Subcutaneous adipose tissue (tissue), 4 donors: Measurements from ENCODE around the gene PDILT. TPM values are rescaled to one million over a fixed set of nuclear protein-coding genes. Genes with fewer than 3 reads are reported as not detected.

Experiments used
- total RNA-seq, 4 donors: library from RNA; depleted of rRNA; stranded (reverse); fragments of >200 nt; gene quantifications; one replicate each; pipeline ENCODE4 v1.1.0, GENCODE V29; 2016
- TF ChIP-seq, protein P1 (sequence below): fragments of 450-650 bp; IDR thresholded peaks from one replicate; pipeline ENCODE4 v1.5.1; 2016; ENCODE audit warnings: low read depth, mild to moderate bottlenecking, control low read depth, antibody characterized with exemption, moderate library complexity

The PDILT gene
- total RNA-seq, 4 donors from 2014 or later = not detected

DNA sequence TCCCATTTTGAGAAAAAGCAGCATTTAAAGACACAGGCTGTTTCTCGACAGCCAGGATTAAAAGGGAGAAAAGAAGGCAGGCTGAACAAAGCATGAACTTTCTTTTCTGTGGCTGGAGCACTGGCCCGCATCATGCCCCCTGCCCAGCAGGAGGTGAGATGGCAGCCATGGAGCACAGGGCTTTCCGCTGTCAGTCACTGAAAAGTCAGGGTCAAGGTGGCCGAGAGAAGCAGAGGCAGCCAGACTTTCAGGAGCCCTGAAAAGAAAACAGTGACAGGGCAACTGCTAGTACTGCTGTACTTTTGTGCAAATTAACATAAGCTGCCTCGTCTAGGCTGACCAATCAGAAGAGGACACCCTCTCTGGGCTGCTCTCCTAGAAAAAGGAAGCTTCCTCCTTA is 71.4 kb downstream of the PDILT start:
- TF ChIP-seq, protein P1, sequence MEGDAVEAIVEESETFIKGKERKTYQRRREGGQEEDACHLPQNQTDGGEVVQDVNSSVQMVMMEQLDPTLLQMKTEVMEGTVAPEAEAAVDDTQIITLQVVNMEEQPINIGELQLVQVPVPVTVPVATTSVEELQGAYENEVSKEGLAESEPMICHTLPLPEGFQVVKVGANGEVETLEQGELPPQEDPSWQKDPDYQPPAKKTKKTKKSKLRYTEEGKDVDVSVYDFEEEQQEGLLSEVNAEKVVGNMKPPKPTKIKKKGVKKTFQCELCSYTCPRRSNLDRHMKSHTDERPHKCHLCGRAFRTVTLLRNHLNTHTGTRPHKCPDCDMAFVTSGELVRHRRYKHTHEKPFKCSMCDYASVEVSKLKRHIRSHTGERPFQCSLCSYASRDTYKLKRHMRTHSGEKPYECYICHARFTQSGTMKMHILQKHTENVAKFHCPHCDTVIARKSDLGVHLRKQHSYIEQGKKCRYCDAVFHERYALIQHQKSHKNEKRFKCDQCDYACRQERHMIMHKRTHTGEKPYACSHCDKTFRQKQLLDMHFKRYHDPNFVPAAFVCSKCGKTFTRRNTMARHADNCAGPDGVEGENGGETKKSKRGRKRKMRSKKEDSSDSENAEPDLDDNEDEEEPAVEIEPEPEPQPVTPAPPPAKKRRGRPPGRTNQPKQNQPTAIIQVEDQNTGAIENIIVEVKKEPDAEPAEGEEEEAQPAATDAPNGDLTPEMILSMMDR = no peak

DNA sequence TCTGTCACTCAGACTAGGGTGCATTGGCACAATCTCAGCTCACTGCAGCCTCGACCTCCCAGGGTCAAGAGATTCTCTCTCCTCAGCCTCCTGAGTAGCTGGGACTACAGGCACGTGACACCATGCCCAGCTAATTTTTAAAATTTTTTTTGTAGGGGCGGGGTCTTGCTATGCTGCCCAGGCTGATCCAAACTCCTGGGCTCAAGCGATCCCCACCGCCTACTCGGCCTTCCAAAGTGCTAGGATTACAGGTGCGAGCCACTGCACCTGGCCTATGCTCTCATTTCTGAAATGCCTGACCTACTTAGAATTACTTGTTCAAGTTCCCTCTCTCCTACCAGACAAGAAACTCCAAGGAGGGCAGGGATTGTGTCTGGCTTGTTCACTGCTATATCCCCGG is 72.1 kb downstream of the PDILT start:
- TF ChIP-seq, protein P1 = no peak

DNA sequence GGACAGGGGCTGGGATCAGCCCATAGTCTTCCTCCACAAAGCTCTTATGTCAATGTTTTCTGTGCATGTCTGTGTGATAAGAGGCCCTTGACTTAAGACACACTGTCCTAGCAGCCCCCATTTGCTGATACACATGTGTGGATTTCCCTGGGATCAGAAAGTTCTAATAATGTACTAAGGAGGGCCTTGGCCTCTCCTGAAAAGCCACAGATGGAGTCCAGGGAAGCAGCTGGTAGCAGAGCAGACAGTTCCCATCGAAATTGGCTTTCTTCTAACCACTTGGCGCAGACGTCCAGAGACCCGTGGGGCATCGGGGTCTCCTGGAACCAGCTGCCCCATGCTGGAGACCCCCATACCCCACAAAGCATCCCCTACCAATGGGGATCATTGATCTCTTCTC is 72.9 kb downstream of the PDILT start:
- TF ChIP-seq, protein P1 = no peak

DNA sequence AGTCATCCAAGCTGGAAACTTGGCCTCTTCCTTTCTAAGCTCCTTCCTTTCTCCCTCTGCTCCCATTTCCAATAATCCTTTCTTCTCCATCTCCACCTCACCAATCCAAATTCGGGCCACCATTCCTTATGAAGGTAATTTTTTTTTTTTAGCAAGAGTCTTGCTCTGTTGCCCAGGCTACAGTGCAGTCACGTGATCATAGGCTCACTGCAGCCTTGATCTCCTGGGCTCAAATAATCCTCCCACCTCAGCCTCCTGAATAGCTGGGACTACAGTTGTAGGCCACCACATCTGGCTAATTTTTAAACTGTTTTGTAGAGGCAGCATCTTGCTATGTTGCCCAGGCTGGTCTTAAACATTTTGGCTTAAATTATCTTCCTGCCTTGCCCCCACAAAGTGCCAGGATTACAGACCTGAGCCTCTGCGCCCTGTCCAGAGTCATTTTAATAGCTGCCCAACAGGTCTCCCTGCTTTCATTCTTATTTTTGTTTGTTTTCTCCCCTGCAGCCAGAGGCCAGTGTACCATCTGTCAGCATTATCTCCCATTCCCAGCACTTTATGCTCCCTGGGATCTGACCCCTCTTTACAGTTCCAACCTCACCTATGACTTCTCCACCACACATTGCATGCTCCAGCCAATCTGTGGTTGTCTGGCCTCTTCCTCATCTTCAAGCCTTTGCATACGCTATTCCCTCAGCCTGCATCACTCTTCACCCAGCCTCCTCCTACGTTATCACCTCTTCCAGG is 75.0 kb downstream of the PDILT start:
- TF ChIP-seq, protein P1 = no peak

DNA sequence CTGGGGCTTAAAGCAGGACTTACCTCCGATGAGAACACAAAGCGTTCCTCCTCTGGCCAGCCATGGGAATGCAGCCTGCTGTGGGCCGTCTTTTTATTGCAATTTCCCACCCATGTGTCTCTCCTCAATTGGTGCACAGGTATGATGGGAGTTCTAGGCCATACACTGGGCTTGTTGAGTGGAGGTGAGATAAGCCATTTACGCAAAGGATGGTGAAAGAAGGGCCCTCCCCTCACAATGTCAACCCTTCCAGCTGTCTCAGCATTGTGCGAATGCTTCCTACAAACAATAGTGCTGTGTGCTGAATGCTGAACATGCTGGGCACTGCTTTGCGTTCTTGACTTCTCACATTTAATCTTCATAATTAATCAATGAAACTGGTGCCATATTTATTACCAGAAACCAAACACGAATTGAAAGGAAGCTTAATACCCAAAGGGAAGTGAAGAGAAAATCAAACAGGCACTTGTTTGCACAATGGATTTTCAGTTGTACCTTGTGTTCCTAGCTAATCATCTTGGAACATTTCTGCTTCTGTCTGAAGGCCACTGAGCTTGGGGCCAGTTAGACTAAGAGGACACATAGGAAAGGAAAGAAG is 77.0 kb downstream of the PDILT start, which contains the start of gene GP2:
TSS of gene GP2 (minus strand) at position 70 of the 598 bp plus-strand sequence. CDS start 1,082 bp downstream, outside the sequence.
- TF ChIP-seq, protein P1 = no peak

DNA sequence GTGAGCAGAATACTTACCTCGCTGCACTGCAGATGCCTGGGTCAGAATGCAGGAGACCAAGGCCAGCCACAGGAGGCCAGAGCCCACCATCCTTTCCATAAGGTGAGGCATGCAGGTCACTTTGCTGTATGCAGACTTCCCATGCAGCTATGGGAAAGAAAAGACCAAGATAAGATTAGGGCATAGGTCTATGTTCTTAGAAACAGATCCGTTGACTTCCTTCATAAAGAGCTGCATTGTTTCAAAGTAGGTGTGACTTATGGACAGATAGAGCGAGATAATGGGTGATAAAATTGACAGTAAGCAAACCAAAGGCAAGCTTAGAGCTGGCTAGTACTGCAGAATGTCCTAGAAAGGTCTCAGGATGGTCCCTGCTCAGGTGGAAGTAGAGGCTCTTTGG is 78.2 kb downstream of the PDILT start:
- TF ChIP-seq, protein P1 = no peak

DNA sequence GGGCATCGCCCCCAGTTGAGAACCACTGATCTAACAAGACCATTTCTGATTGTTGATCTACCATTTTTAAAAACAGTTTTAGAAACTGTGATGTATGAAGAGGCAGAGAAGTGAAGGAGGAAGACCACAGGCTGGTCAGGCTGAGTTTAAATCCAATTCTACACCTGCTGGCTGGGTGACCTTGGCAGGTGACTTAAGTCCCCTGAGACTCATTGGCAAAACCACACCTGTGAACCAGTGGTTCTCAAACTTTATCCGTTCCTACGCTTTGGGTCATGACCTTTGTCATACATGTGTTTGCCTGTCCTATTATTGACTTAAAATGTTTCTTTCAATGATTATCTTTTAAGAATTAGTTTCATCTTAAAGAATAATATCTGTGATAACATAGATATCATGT is 79.5 kb downstream of the PDILT start:
- TF ChIP-seq, protein P1 = no peak
